Thyroid gland (tissue), 4 donors: ENCODE measurements around the gene IGFBP2.
A peak's percentile ranks its signal among the peaks of the same experiment; 100 is the strongest.

ENCODE experiments used
- CTCF ChIP-seq, 6 experiments: fragments of 200-600 bp in 3 of 6; fragments of 450-650 bp in 3 of 6; sonication (generic) in 3 of 6; IDR thresholded peaks; one replicate each; pipeline ENCODE4 v1.5.1; 2016 to 2019; ENCODE audit warnings: antibody characterized with exemption in 6 of 6, mild to moderate bottlenecking in 2 of 6, inconsistent platforms in 1 of 6, moderate library complexity in 1 of 6
- POLR2A ChIP-seq, 2 donors: fragments of 450-650 bp; IDR thresholded peaks; one replicate each; pipeline ENCODE4 v1.6.1; 2017; ENCODE audit warnings: antibody characterized with exemption in 2 of 2, mild to moderate bottlenecking in 2 of 2, moderate library complexity in 1 of 2

GRCh38 chr2:216687646-216688045 lies 54.4 kb downstream of the IGFBP2 start:
- TF ChIP-seq CTCF (IDR thresholded peaks at IDR 0.05), result peak in 1 of 6 experiments; percentile 7
- TF ChIP-seq POLR2A (IDR thresholded peaks at IDR 0.05), result no peak
